HUDEP-2 (cell line): Measurements from ENCODE around the gene WWOX.
A peak's percentile ranks its signal among the peaks of the same experiment; 100 is the strongest.

Source experiments
- DNase-seq, 76 experiments: peaks; one replicate each; lab custom pipeline; 2025; ENCODE audit not compliant: unreplicated experiment in 76 of 76; lab: John Stamatoyannopoulos, UW

The WWOX gene

DNA sequence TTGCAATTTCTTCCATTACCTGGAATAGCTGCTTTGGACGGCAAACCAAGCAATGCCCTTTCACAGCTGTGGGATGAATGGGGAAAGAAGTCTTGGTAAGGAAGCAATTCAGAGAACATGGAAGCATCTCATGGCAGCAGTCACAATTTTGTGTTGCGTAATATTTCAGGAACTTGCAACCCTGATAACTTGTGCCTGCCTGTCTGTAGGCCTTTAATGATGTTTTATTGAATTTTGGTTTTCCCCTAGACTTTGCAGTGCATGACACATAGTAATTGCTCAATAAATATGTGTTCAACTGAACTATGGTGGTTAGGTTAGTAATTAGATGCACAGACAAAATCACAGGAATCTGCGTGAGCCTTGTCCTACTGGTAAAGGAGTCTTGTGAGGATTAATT, 439.5 kb downstream of the WWOX start:
- no peak for DNase-seq

DNA sequence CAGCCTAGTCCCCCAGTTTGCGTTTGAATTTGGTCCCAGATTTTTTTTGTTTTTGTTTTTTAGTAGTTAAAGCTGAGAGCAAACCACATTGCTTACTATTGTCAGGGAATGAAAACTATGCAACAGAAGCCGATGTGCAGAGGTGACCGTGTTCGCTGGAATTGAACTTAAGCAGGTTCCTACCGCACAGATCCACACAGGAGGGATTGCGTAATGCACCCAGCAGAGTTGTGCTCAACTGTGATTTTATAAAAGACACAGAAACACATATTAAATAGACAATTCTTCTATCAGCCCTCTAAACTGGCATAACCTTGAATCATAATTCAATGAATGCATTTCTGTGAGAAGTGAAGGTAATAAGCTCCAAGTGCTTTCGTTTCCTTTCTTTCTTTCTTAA, 443.0 kb downstream of the WWOX start:
- DNase-seq, result no peak

DNA sequence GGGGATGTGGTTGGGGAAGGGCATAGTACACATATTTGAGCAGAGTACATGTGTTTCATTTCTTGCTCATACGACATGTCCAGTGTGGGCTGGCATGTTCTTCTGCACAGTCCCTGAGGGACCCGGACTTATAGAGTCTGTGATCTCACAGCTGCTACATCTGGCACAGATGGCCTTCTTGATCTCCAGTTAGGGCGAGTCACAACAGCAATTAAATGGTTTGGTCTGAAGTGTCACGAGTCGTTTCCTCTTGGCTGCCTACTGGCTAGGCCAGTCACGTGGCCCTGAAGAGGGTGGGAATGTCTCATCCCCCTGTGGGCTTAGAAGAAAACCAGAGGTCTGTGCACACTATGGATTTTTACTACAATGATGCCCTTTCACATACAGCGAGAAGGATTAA, 443.6 kb downstream of the WWOX start:
- peak in 2 of 76 experiments; percentile 2 for DNase-seq

DNA sequence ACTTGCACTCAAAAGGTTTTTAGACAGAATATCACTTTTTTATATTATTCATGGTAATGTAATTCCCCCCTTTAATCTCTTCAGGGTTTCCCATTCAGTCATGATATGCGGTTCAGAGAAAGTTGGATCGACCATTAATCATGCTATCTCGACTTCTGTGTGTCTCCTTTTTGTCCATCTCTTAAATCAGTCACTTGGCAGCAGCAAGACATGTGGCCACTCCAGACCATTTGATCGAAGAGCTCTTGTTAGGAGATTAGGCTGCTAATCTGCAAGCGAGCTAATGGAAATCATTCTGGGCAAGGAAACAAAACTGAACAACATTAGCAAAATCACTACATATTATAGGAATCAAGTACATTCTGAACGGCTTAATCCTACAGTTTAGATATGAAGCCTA, 449.9 kb downstream of the WWOX start:
- no peak for DNase-seq

DNA sequence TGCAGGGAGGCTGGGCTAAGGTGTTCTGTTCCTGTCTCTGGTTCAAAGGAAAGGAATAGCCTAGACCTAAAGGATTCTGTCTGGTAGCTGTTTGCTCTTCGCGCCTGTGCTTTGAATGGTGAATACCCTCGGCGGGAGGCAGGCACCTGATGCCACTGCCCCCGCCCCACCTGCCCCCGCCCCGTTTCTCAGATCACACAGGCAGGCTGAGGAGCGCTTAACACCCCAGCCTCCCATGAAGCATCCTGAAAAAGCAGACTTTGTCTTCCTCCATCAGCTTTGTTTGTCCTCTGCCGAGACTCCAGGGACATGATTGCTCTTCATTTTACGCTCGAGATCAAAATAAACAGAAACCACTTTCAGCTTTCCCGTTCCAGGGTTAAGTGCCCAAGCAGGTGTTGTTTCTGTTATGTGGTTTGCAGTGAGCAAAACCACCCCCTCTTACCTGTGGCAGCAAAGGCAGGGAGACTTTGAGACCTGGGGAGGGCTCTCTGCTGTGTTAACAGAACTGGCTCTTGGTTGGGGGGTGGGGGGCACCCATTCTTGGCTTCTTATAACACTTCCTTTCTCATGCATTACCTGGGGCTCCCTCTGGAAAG, 452.1 kb downstream of the WWOX start:
- no peak for DNase-seq

DNA sequence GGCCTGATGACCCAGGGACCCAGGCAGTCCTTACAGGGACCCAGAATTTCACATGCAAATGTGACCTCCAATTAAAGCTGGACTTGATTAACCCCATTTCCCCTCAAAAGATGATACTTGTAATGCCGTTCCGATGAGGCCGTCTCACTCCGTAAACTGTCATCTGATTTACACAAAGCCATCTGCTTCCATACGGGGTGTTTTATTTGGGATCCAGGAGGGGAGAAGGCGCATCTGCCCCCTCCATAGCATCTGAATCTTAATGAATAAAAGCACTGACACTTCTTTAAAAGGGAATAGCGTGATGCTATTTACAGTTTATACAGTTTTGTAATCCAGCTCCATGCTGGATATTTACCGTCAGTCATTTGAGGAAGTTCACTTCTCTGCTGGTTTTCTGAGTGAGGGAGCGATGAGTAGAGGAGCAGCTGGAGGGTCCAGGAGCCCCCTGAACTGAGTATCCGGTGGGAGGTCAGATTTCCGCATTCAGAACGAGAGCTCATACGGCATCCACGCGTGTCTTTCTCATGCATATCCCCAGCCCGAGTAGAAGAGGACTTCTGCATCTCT, 452.7 kb downstream of the WWOX start:
- no peak for DNase-seq

DNA sequence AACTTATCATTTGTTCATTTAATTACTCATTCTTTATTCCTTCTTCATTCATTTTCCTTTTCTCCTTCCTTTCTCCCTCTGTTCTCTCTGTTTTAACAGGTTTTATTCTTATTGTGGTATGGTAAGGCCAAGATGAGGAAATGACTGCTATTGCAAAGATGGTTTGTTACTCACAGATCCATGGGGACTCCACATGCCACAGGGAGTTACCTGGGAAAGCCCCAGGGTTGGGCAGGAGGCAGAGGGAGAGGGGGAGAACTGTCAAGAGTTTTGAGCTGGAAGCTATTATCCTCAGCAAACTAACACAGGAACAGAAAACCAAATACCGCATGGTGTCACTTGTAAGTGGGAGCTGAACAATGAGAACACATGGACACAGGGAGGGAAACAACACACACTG, 453.3 kb downstream of the WWOX start:
- DNase-seq, result no peak

DNA sequence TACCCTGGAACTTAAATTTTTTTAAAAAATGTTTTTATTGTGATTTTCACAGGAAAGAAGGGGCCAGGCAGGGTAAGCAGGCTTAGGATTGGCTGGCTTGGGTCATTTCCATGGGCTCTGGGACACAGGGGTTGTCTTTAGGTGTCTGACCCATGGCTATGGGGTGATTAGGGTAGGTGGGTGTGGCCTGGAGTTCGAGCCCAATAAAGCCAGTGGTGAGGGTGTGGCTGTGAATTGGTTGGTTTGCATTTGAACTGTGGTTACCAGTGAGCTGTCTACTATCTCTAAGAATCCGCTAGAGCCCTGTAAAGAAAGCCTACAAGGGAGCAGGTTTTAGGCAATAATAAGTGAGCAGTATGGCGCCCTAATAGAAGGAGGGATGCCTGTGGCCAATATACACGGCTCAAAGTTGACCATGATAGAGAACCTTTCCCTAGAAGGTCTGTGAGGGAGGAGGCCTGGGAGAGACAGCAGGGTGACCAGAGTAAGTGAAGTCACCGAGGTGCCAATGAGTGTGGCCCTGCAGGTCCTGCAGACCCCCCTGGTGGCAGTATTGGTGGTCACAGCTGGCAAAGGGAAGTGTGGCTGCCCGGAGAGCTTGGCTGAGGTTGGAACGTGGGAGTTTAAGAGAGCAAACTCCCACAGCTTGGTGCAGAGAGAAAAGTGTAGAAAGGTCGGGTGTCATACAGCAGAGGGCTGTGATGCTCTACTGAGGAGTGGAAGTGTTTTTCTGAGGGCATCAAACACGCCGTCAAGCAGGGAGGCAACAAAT, 454.0 kb downstream of the WWOX start:
- peak in 7 of 76 experiments; percentile 3 to 26 (median 16) for DNase-seq

DNA sequence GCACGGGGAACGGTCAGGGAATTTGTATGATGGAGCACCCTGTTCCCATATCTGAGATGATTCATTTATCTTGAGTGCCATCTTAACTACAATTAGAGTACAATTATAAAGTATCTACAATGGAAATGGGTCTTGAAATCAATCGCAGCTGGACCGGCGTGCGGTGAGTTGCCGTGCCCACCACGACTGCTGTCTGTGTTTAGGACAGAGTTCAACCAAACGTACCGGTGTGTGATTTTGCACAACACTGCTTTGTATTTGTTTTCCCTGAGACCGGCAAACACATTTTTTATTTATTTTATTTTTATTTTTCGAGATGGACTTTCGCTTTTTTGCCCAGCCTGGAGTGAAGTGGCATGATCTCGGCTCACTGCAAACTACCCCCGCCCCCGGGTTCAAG, 457.0 kb downstream of the WWOX start:
- DNase-seq, result no peak

DNA sequence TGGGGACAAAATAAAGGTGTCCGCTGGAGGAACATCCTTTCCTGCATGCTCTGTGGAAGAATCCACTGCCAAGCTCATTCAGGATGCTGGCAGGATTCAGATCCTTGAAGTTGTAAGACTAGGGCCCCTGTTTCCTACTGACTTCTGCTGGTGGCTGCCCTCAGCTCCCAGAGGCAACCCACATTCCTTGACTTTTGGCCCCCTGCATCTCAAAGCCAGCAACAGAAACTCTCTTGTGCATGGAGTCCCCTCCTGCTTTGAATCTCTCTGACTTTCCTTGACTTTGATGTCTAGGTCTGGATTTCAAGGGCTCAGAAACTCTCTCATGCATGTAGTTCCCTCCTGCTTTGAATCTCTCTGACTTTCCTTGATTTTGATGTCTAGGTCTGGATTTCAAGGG, 461.5 kb downstream of the WWOX start:
- DNase-seq, result no peak

DNA sequence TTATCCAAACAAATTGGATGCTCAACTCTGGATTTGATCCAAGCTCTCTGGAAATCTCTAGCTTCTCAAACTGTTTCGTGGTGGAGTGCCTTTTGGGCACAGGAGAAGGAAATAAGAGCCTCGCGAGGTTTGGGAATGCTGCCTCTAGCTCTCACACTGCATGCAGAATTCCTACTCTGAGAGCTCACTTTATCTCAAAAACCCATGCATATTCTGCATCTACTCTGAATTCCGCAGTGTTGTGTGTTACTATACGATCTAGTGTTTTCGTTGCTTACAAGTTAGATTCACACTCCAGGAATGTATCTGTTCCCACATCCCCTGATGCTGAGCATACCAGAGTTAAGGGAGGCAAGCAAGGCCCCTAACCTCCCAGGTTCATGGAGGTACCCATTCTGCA, 462.7 kb downstream of the WWOX start:
- no peak for DNase-seq

DNA sequence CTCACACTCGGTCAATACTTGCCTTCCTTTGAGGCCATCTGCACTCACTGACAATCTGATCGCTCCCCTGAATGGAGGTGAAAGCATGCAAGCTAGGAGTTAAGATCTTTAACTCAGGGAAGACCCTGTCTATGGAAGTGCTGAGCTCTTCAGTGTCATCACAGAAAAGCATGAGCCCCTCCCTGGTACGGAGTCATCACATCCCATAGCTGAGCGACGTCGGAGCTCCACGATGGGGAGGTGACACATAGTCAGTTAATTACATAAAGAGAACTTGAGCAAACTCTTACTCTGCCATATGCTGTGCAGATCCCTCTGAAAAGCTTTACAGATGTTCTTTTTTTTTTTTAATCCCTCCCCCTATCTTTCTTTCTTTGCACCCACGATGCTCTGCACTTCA, 463.2 kb downstream of the WWOX start:
- no peak for DNase-seq

DNA sequence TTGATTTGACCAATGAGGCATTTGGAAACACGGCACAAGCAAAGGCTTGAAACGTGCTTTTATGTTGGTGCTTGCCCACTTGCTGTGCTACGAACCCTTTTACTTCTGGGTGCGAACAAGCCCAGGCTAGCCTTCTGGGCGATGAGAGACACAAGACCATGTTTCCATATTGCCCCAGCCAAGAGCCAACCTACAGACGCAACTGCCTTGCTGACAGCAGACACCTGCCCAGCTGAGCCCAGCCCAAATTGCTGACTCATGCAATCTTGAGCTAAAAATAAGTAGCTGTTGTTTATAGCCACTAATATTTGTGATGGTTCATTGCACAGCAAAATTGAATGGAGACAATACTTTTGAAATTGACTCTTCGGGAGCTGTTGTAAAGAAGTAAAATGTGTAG, 464.5 kb downstream of the WWOX start:
- peak in 1 of 76 experiments; percentile 3 for DNase-seq

DNA sequence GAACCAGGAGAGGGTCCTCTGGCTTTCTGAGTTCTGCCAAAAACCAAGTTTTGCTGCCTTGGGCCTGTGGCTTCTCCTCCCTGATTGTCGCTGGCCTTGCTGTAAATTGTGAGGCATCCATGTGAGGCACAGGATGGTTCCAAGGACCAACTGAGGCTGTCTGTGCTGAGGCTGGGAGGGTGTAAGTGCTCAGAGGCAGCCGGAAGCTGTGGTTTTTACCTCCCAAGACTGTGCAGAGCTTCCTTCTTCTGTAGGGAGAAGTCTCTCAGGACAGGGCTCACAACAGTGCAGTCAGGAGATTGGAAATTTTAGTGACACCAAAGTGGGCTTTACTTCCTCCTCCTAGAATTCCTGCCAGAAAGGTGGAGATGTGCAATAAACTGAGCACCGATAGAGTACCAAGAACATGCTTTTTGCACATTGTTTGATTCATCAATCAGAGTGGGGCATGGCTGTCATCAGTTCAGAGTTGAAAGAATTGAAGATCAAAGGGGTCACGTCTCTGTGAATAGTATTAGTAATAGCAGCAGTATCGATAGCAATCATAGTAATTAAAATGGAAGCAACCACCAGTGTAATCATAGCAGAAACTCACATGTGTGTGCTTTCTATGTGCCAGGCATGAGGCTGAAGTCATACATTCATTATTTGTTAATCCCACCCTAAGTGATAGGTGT, 467.1 kb downstream of the WWOX start:
- DNase-seq, result no peak

DNA sequence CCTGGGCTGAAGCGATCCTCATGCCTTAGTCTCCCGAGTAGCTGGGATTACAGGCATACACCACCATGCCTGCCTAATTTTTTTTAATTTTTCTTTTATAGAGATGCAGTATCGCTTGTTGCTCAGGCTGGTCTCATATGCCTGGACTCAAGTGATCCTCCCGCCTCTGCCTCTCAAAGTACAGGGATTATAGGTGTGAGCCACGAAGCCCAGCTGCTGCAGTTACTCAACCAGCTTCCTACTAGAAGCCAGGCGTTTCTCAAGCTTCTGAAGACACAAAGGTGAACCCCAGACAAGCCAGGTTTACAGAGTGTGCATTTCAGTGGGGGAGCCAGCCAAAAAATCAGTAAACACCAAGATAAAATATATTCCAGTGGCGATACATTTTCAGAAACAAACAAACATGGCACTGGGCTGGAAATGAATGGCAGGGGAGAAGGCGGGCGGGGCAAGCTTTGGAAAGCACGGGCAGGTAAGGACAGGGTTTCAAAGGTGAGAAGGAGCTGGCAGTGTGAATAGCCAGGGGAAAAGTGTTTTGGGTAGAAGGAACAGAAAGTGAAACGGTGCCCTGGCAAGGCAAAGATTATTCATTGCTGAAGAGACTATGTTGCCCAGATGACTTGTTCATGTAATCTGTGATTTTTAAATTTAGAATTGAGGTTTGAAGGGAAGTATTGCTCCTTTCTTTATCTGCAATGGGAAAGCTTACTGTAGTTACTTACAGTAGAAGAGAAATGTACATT, 471.1 kb downstream of the WWOX start:
- DNase-seq, result no peak

DNA sequence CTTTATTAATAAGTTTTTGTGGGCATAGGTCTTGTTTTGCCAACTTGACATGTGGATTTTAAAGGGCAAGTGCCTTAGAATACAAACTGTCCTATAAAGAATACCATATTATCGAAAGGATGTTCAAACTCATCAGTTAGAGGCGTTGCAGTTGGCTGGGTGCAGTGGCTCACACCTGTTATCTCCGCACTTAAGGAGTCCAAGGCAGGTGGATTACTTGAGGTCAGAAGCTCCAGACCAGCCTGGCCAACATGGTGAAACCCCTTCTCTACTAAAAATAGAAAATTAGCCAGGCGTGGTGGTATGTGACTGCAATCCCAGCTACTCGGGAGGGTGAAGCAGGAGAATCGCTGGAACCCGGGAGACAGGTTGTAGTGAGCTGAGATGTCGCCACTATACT, 472.0 kb downstream of the WWOX start:
- DNase-seq, result no peak

DNA sequence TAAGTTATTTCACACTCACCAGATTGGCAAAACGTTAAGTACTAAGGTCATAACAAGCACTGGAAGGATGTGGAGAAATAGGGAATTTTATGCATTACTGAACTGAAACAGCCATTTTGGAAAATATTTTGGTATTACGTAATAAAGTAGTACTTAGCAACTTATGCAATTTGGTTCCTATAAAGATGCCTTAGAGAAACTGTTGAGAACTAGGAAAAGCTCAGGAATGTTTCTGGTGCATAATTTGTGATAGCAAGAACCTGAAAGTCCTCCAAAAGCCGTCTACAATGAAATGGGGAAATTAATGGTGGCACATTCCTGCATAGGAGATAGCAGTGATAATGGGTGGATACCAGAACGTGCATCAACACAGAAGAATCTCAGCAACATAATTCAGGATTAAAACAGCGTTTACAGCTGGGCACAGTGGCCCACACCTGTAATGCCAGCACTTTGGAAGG, 472.5 kb downstream of the WWOX start:
- DNase-seq, result no peak

DNA sequence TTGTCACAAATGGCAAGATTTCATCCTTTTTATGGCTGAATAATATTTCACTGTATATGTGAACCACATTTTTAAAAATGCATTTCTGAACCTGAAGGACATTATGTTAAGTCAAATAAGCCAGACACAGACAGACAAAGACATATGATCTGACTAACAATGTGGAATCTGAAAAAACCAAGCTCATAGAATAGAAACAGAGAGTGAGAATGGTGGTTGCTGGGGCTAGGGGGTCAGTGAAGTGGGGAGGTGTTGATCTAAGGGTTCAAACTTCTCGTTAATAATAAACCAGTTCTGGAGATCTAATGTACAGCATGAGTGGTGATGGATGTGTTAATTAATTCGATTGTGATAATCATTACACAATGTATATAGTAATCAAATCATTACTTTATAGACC, 475.1 kb downstream of the WWOX start:
- DNase-seq, result no peak

DNA sequence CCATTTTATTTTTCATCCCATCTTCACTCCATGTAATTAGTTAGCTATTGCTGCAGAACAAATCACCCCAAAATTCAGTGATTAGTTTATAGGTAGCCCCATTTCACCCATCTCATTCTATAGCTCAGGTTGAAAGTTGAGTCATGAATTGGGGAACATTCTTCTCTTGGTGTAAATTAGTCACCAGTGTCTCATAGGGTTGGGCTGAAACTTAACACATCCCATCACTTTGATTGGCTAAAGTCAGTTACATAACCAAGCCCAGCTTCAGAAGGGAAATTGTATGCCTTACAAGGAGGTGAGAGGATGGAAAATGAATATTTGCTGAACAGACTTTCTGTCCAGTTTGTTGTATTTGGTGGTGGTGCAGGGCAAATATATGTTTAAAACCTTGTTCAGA, 477.5 kb downstream of the WWOX start:
- peak in 1 of 76 experiments; percentile 12 for DNase-seq

DNA sequence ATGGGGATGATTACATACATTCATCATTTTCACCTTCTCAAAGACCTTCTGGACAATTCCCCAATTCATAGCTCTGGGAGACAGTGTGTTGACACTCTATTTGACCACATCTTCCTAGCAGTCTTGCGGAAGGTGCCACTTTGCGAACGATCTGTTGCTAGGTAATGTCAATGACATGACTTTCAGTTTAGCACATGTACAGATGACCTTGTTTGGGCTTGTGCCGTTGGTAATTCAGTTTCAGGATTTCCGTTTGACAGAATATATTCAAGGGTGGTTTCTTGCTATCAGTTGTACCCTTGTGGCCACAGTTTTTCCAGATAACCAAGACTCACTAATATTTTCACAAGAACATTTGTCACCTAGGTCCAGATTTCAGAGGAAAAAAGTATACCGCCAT, 478.2 kb downstream of the WWOX start:
- peak in 8 of 76 experiments; percentile 4 to 63 (median 19) for DNase-seq

DNA sequence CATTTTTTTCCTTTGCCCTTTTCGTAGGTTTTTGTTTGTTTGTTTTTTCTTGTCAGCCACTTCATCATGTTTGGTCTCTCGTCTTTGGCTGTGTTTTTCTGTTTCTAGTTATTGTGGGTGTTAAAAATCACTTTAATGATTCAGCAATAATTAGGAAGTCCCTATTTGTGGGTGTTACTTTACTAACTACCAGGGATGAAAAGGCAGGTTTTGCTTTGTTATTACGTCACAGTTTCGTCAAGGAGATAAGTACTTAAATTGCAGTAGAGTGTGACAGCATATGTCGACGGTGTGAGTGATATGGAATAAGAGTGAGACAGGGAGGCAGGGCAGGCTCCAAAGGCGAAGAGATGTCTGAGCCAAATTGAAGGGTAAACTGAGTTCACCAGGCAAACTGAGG, 479.6 kb downstream of the WWOX start:
- no peak for DNase-seq
